LNCaP clone FGC (cell line): Measurements from ENCODE around the gene SLC6A12.
"Not testable (repeated sequence)": the region's sequence is repeated elsewhere in the genome, so short reads cannot be mapped to it uniquely, and the experiment has no call there.

Source experiments
- DNase-seq: peaks from one replicate; pipeline ENCODE4 v3.0.0-alpha.2; 2011; ENCODE audit warnings: low read depth
- H3K4me3 ChIP-seq: 2 replicates; pipeline ENCODE4 v1.5.1; 2011; ENCODE audit warnings: mild to moderate bottlenecking, low read depth, low read length, control low read depth
- CTCF ChIP-seq: IDR thresholded peaks from 2 replicates; pipeline ENCODE4 v1.5.1; 2012; ENCODE audit warnings: mild to moderate bottlenecking; ENCODE audit not compliant: control insufficient read depth, insufficient read depth; ENCODE audit errors: extremely low read depth

SLC6A12 gene

GRCh38 chr12:241266-241665 lies 27.3 kb upstream of the SLC6A12 start:
- no peak for DNase-seq
- no peak for TF ChIP-seq CTCF
- H3K4me3 ChIP-seq, result no peak overlapping the region

- DNase-seq, result no peak
- H3K4me3 ChIP-seq, result no peak overlapping the region
- TF ChIP-seq CTCF, result no peak
These were observed 26.6 kb upstream of the SLC6A12 start for GRCh38 chr12:240566-240965.

- no peak overlapping the region for H3K4me3 ChIP-seq
- no peak for DNase-seq
- TF ChIP-seq CTCF, result no peak
These were observed 24.9 kb upstream of the SLC6A12 start for GRCh38 chr12:238736-239398.

- TF ChIP-seq CTCF, result no peak
- no peak overlapping the region for H3K4me3 ChIP-seq
- DNase-seq, result no peak
These were observed 24.2 kb upstream of the SLC6A12 start for GRCh38 chr12:238116-238515.

GRCh38 chr12:237026-237815 lies 23.3 kb upstream of the SLC6A12 start:
- no peak for DNase-seq
- TF ChIP-seq CTCF, result no peak
- H3K4me3 ChIP-seq, result no peak overlapping the region

- H3K4me3 ChIP-seq, result no peak overlapping the region
- DNase-seq, result no peak
- TF ChIP-seq CTCF, result no peak
These were observed 22.5 kb upstream of the SLC6A12 start for GRCh38 chr12:236445-236844.

GRCh38 chr12:235967-236366 lies 22.0 kb upstream of the SLC6A12 start:
- not testable (repeated sequence) for H3K4me3 ChIP-seq, DNase-seq
